Calu3 (cell line): ENCODE results near the gene SCP2. TPM values are rescaled to one million over a fixed set of nuclear protein-coding genes. Genes with fewer than 3 reads are reported as not detected.
"Not testable (repeated sequence)": the region's sequence is repeated elsewhere in the genome, so short reads cannot be mapped to it uniquely, and the experiment has no call there.

Experiments used
- BruUV-seq: library from RNA; stranded (reverse); fragments of 400-500 nt; replicated peaks from 2 replicates; lab custom pipeline; 2021; lab: Mats Ljungman, UMichigan
- CTCF ChIA-PET: fragments of 300-600 bp; sonication (Branson Sonifier 250); formaldehyde crosslinking; loops from one replicate; lab custom pipeline; 2022; ENCODE audit warnings: antibody characterized with exemption; lab: Charles Lee
- DNase-seq: peaks from one replicate; pipeline ENCODE4 v3.0.0; 2022
- H3K27ac Mint-ChIP-seq: one replicate; pipeline ENCODE4 v1.8.0; 2022; ENCODE audit warnings: mixed read lengths; ENCODE audit not compliant: unreplicated experiment
- H3K27me3 Mint-ChIP-seq: one replicate; pipeline ENCODE4 v1.8.0; 2022; ENCODE audit warnings: mixed read lengths; ENCODE audit not compliant: unreplicated experiment
- H3K36me3 Mint-ChIP-seq: one replicate; pipeline ENCODE4 v1.8.0; 2022; ENCODE audit warnings: mild to moderate bottlenecking, moderate library complexity, mixed read lengths; ENCODE audit not compliant: insufficient read depth, unreplicated experiment
- H3K4me1 Mint-ChIP-seq: one replicate; pipeline ENCODE4 v1.8.0; 2022; ENCODE audit warnings: mild to moderate bottlenecking, low read depth, mixed read lengths; ENCODE audit not compliant: unreplicated experiment
- H3K4me3 Mint-ChIP-seq: one replicate; pipeline ENCODE4 v1.8.0; 2022; ENCODE audit warnings: mild to moderate bottlenecking, low read depth, moderate library complexity, mixed read lengths; ENCODE audit not compliant: unreplicated experiment
- H3K9me3 Mint-ChIP-seq: one replicate; pipeline ENCODE4 v1.8.0; 2022; ENCODE audit warnings: low read depth, mixed read lengths; ENCODE audit not compliant: unreplicated experiment
- intact Hi-C: fragments of 100-400 bp; cut with micrococcal nuclease; formaldehyde crosslinking; loops from one replicate; pipeline ENCODE4 v1.10.0; 2022; ENCODE audit not compliant: unreplicated experiment
- total RNA-seq: library from RNA; stranded (reverse); gene quantifications from 2 replicates; pipeline ENCODE4 v1.2.3, GENCODE V29; 2022
- TF ChIP-seq, protein P1 (sequence below): fragments of 200-600 bp; IDR thresholded peaks from one replicate; pipeline ENCODE4 v1.8.0; 2022; ENCODE audit warnings: antibody characterized with exemption; ENCODE audit not compliant: unreplicated experiment

SCP2 gene
- total RNA-seq, 1 experiment from 2014 or later: 91.1 TPM

DNA sequence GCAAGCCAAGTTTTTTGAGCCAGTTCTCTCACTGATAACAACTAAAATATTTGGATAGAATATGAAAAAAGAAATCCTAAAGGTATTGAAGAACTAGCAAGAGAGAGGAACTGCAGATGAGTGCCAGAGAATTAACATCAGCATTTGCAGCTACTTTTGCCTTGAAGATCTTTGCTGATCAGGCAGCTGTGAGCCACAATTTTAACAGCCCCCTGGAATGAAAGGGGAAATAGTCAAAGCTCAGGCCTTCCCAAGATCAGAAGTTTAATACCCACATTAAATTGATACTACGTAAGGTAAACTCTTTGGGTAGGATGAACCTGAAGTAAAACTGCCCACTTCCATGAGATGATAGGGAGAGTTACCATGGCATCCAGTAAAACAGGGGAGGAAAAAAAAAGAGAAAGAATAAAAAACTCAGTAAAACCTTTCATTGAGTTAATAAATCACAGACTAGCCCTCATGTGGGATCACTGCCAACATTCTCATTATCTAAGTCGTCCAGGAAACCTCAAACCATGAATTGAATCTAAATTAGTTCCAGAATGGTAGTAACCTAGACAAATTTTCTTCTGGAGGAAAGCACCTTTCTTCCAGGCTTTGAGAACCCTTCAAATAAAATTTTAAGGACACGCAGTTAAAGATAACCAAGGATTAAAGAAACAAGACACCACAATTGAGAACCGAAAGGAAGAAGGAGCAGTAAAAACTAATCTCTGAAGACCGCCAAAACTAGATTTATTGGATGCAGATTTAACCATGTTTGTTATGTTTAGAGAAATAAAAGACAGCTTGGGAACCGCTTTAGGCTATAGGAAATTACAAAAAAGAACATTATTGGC is 28.3 kb downstream of the SCP2 start:
- peak overlapping the region; percentile 5 for H3K4me3 Mint-ChIP-seq
- no peaks in the 10 kb centered on the region for H3K27me3 Mint-ChIP-seq
- H3K4me1 Mint-ChIP-seq: peaks cover 11% of the 10 kb centered on the region
- no peaks in the 10 kb centered on the region for H3K9me3 Mint-ChIP-seq
- H3K36me3 Mint-ChIP-seq: peaks cover 4% of the 10 kb centered on the region
- CTCF ChIA-PET: interaction anchor here (0.6 to 0.7 kb wide), 2 partner anchors 11 kb away, joined by 3 read pairs; no protein-coding TSS in a partner anchor
- peak; percentile 28 for DNase-seq
- peak overlapping the region; percentile 61 for H3K27ac Mint-ChIP-seq
- TF ChIP-seq, protein P1, sequence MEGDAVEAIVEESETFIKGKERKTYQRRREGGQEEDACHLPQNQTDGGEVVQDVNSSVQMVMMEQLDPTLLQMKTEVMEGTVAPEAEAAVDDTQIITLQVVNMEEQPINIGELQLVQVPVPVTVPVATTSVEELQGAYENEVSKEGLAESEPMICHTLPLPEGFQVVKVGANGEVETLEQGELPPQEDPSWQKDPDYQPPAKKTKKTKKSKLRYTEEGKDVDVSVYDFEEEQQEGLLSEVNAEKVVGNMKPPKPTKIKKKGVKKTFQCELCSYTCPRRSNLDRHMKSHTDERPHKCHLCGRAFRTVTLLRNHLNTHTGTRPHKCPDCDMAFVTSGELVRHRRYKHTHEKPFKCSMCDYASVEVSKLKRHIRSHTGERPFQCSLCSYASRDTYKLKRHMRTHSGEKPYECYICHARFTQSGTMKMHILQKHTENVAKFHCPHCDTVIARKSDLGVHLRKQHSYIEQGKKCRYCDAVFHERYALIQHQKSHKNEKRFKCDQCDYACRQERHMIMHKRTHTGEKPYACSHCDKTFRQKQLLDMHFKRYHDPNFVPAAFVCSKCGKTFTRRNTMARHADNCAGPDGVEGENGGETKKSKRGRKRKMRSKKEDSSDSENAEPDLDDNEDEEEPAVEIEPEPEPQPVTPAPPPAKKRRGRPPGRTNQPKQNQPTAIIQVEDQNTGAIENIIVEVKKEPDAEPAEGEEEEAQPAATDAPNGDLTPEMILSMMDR: no peak
- intact Hi-C loops: no loop called here
- BruUV-seq: no TSS peak

DNA sequence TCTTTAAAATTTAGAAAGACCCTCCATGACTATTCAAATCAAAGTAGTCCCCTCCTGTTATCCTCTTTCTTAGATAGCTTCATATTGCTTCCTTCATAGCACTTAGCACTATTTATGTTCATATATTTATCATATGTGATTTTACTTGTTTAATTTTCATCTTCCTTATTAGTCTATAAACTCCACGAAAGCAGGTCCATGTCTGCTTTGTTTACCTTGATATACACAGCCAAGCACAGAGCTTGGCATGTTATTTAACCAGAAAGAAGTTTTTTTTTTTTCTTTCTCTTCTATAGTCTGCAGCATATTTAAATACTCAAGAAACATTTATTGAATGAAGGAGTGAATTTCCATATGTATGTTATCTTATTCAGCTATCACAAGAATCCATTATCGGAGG is 36.0 kb downstream of the SCP2 start:
- no peaks in the 10 kb centered on the region for H3K4me1 Mint-ChIP-seq
- no peak overlapping the region for H3K27ac Mint-ChIP-seq
- no peaks in the 10 kb centered on the region for H3K27me3 Mint-ChIP-seq
- DNase-seq: no peak
- TF ChIP-seq, protein P1: no peak
- H3K36me3 Mint-ChIP-seq: no peaks in the 10 kb centered on the region
- intact Hi-C loops: no loop called here
- BruUV-seq: no TSS peak
- CTCF ChIA-PET: interaction anchor here (0.7 to 1.2 kb wide), 2 partner anchors 9 to 46 kb away, joined by 4 to 6 read pairs; no protein-coding TSS in a partner anchor
- H3K9me3 Mint-ChIP-seq: no peaks in the 10 kb centered on the region
- H3K4me3 Mint-ChIP-seq: no peak overlapping the region

DNA sequence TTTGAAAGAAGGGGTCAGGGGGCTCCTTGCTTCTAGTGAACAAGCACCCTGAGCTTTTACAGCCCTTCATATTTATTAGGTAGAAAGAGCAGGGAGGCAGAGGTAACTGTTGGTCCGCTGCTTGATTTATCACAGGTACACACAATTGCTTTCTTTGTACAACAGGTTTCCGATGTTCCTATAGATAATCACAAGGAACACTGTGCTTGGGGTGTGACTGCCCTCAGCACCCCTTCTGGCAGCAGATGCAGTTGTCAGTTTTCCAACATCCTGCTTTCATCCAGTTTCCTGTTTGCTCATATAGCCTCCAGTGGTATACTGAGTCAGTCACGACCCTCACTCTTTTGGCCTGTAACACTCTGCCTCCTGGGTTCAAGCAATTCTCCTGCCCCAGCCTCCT is 40.6 kb downstream of the SCP2 start:
- TF ChIP-seq, protein P1: no peak
- no peaks in the 10 kb centered on the region for H3K9me3 Mint-ChIP-seq
- H3K4me3 Mint-ChIP-seq: no peak overlapping the region
- no peak overlapping the region for H3K27ac Mint-ChIP-seq
- intact Hi-C loops: no loop called here
- CTCF ChIA-PET: no interaction called here
- DNase-seq: no peak
- BruUV-seq: no TSS peak
- H3K4me1 Mint-ChIP-seq: no peaks in the 10 kb centered on the region
- H3K27me3 Mint-ChIP-seq: no peaks in the 10 kb centered on the region
- no peaks in the 10 kb centered on the region for H3K36me3 Mint-ChIP-seq

DNA sequence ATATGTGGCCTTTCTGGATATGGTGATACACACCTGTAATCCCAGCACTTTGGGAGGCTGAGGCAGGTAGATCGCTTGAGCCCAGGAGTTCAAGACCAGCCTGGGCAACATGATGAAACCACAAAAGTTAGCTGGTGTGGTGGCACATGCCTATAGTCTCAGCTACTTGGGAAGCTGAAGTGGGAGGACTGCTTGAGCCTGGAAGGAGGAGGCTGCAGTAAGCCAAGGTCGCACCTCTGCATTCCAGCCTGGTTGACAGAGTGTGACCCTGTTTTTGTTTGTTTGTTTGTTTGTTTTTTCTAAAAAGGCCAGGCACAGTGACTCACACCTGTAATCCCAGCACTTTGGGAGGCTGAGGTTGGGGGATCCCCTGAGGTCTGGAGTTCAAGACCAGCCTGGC is 42.2 kb downstream of the SCP2 start:
- H3K9me3 Mint-ChIP-seq, H3K27ac Mint-ChIP-seq, DNase-seq, H3K4me3 Mint-ChIP-seq, H3K27me3 Mint-ChIP-seq, CTCF ChIA-PET, BruUV-seq, H3K4me1 Mint-ChIP-seq, H3K36me3 Mint-ChIP-seq, intact Hi-C loops: not testable (repeated sequence)

DNA sequence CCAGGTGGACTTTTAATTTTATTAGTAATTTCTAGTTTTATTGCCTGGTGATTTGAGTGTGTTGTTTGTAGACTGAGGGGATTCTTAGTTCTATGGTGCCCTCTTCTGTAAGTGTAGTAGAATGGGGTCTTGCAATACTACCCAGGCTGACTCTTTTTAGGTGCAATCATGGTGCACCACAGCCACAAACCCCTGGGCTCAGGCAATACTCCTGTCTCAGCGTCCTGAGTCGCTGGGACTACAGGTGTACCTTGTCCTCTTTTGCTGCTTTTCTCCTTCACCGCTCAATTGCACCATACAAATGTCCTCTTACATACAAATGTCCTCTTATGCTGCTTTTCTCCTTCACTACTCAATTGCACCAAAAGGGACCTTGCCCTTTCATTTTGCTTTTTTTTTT is 43.1 kb downstream of the SCP2 start:
- DNase-seq: no peak
- Mint-ChIP-seq H3K4me1 (no peaks in the 10 kb centered on the region), H3K36me3 (no peaks in the 10 kb centered on the region), H3K4me3 (no peak overlapping the region), H3K27me3 (no peaks in the 10 kb centered on the region), H3K9me3 (no peaks in the 10 kb centered on the region), H3K27ac (no peak overlapping the region)
- TF ChIP-seq, protein P1: no peak
- intact Hi-C loops: no loop called here
- CTCF ChIA-PET: no interaction called here
- no TSS peak for BruUV-seq
